ENCODE measurements around the gene CMTM5.
"Not testable (repeated sequence)": the region's sequence is repeated elsewhere in the genome, so short reads cannot be mapped to it uniquely, and the experiment has no call there.

The CMTM5 gene

DNA sequence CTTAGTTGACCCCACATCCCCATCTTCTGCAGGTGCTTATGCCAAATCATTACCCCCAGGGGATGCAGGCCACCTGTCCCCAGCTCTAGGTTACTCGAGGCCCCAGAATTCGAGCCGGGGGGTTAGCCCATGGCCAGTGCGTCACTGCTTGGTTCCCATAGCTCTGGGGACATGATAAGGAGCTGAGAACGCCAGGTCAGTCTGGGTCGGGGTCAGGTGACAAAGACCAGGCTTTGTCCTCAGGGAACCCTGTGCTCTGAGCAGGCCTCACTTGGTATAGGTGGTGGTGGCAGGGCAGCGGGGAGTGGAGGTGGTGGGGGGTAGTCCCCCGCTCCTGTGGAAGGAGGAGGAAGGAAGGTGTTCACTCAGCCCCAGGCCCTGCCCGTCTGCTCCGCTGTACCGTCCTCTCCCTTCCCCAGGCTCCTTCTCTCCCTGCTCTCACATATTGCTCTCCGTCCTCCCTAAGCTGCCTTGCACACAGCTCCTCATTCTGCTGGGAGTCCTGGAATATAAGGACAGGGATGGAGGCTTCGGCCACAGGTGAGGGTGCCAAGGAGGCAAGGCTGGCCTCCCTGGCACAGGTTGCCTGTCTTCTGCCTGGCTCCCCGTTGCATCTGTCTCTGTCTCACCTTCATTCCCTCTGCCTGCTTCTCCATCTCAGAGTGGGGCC, 33.3 kb downstream of the CMTM5 start:
- DNase-seq (ENCODE audit: low read depth in 1 of 2, low spot score in 1 of 2): no peak
- no peak for TF ChIP-seq JUND (IDR thresholded peaks at IDR 0.05; ENCODE audit: low read depth)
- in situ Hi-C loops (cut with HindIII; ENCODE audit: low pct_unique_long_range_greater_than_20kb, low sequenced_read_pairs): no loop called here

DNA sequence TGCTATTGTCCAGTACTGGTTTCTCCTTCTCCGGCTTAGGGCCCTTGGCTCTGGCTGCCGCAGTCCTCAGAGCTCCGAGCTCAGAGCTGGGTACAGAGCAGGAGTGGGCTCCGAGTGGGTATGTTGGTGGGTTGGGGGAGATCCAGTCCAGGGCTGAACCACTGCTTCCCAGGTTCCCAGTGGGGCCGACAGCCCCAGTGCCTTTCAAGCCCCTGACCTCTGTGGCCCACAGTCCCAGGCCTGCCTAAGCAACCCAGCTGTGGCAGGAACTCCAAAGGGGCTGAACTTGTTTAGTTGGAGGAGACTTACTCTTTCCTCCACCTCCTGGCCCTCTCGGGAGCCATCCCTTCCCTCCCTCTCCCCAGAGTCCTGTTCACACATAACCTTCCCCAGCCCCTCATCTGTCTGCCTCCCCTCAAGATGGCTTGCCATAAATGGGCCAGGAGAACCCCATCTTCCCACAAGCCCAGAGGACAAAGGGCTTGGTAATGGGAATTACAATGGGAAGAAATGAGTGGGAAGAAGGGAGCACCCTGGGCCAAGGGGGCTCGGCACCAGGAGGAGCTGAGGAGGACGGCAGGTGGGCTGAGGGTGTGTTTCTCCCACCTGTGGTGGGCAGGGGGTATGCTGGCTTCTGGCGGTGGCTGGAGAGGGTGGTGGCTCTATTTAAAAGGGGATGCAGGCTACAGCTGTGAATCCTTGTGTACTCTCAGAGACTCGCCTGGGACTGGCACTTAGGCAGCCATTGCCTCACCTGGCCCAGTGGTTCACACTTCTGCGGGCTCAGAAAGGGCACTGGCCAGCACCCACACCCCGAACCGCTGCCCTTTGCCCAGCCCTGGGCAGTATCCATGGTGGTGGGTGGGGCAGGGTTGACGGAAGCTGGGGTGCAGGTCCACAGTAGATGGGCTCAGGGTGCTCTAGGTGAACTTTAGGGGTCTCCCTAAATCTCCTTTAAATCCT, 35.0 kb downstream of the CMTM5 start:
- in situ Hi-C loops (cut with HindIII; ENCODE audit: low pct_unique_long_range_greater_than_20kb, low sequenced_read_pairs): no loop called here
- DNase-seq (ENCODE audit: low read depth in 1 of 2, low spot score in 1 of 2): no peak
- TF ChIP-seq JUND (IDR thresholded peaks at IDR 0.05; ENCODE audit: low read depth): no peak

DNA sequence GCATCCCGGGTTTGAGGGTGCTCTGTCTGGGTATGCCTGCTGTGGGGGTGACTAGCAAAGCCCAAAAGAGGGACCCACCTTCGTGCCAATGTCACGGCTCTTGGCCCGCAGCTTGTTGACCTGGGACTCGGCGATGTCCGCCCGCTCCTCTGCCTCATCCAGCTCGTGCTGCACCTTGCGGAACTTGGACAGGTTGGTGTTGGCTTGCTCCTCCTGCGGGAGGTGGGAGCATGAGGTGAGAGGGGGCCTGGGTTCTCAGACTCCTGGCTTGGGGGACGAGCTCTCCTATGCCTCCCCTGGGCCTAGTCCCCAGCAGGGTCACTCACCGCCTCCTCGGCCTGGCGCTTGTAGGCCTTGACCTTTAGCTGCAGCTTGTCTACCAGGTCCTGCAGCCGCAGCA, 36.8 kb downstream of the CMTM5 start:
- peak in 1 of 2 experiments; percentile 5 for DNase-seq (ENCODE audit: low read depth in 1 of 2, low spot score in 1 of 2)
- TF ChIP-seq JUND (IDR thresholded peaks at IDR 0.05; ENCODE audit: low read depth): no peak
- in situ Hi-C loops (cut with HindIII; ENCODE audit: low pct_unique_long_range_greater_than_20kb, low sequenced_read_pairs): no loop called here

DNA sequence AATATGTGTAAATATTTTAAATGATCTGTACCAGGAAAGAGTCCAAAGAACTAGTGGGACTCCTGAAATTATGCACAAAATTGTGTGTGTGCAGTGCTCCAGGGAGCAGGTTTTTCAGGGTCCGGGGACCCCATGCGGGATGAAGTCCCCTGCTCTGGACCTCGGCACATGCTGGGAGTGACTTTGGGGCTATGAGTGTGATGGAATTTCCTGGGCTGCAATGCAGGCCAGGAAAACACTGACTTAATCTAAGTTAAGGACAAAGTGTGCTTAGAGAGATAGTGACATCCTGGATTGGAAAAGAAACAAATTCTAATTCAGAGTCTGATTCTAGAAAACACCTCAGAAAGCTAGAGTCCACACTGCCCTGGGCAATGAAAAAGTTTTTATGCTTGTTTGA, 37.4 kb downstream of the CMTM5 start:
- in situ Hi-C loops (cut with HindIII; ENCODE audit: low pct_unique_long_range_greater_than_20kb, low sequenced_read_pairs): no loop called here
- TF ChIP-seq JUND (IDR thresholded peaks at IDR 0.05; ENCODE audit: low read depth): no peak
- DNase-seq (ENCODE audit: low read depth in 1 of 2, low spot score in 1 of 2): no peak

DNA sequence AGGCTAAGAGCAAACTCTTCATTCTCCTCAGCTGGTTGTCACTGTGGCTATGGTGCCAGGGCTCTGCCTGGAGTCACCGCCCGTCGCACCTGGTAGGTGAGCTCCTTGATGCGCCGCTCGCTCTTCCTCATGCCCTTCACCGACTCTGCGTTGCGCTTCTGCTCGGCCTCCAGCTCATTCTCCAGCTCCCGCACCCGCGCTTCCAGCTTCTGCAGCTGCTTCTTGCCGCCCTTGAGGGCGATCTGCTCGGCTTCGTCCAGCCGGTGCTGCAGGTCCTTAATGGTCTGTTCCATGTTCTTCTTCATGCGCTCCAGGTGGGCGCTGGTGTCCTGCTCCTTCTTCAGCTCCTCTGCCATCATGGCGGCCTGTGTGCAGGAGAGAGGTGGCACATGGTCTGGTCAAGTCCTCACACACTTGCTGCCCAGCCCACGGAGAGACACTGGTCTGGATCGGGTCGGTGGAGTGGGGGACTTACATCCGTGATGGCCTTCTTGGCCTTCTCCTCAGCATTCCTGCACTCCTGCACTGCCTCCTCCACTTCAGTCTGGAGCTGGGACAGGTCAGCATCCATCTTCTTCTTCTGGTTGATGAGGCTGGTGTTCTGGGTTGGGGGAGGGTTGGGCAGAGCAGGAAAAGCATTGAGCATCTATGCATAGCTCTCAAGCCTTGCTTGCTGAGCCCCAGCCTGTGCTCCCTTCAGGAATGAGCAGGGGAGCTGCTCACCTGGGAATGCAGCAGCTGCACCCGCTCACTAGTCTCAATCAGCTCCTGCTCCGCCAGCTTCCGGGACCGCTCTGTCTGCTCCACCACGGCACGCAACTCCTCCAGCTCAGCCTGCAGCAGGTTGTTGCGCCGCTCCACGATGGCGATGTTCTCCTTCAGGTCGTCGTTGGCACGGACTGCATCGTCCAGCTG, 38.3 kb downstream of the CMTM5 start:
- in situ Hi-C loops (cut with HindIII; ENCODE audit: low pct_unique_long_range_greater_than_20kb, low sequenced_read_pairs): no loop called here
- no peak for DNase-seq (ENCODE audit: low read depth in 1 of 2, low spot score in 1 of 2)
- TF ChIP-seq JUND (IDR thresholded peaks at IDR 0.05; ENCODE audit: low read depth): no peak

DNA sequence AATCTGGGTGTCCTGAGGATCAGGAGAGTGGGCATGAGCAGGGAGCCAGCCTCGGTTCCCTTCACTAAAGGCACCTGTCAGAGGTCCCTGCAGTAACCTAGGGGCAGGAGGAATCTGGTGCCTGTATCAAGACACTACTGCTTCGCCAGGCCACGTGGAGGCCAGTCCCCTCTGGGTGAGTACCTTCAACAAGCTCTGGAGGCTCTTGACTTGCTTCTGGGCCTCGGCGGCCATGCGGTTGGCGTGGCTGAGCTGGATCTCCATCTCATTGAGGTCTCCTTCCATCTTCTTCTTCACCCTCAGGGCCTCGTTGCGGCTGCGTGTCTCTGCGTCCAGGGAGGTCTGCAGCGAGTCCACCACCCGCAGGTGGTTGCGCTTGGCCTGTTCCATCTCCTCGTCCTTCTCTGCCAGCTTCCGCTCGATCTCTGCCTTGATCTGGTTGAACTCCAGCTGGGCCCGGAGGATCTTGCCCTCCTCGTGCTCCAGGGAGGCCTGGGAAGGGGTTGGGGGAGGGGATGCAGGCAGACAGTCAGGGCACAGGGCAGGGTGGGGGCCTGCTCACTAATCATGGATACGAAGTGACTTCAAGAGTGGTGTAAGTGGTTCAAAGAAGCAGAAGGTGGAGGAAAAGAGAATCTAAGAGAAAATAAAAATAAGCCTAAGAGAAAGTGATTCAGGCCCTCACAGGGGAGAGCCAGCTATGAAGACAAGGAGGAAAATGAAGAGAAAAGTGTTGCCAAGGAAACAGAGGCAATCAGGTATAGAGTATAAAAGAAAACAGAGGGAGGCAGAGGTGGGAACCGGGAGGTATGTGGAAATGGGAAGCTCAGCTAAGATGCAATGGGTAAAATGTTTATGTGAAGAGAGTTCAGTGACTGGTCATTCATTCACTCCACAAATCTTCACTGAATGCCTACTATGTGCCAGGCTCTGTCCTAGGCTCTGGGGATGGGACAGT, 39.3 kb downstream of the CMTM5 start:
- in situ Hi-C loops (cut with HindIII; ENCODE audit: low pct_unique_long_range_greater_than_20kb, low sequenced_read_pairs): no loop called here

DNA sequence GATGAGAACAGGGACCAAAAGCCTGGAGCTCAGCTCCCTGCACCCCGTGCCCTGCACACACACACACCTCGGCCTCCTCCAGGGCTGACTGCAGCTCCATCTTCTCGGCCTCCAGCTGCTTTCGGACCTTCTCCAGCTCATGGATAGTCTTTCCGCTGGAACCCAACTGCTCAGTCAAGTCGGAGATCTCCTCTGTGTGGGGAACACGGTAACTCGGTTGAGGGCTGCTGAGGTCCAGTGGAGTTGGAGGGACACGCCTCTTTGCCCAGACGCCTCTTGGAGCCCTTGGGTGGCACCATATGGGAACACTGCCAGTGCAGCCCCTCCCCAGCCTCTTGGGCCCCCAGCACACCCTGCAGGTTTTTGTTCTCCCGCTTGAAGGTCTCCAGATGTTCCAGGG, 40.0 kb downstream of the CMTM5 start:
- no peak for DNase-seq (ENCODE audit: low read depth in 1 of 2, low spot score in 1 of 2)
- in situ Hi-C loops (cut with HindIII; ENCODE audit: low pct_unique_long_range_greater_than_20kb, low sequenced_read_pairs): no loop called here
- TF ChIP-seq JUND (IDR thresholded peaks at IDR 0.05; ENCODE audit: low read depth): no peak

More for the DNA sequence above, 39.3 kb downstream of the CMTM5 start:
- DNase-seq (ENCODE audit: low read depth in 1 of 2, low spot score in 1 of 2): no peak
- no peak for TF ChIP-seq JUND (IDR thresholded peaks at IDR 0.05; ENCODE audit: low read depth)

DNA sequence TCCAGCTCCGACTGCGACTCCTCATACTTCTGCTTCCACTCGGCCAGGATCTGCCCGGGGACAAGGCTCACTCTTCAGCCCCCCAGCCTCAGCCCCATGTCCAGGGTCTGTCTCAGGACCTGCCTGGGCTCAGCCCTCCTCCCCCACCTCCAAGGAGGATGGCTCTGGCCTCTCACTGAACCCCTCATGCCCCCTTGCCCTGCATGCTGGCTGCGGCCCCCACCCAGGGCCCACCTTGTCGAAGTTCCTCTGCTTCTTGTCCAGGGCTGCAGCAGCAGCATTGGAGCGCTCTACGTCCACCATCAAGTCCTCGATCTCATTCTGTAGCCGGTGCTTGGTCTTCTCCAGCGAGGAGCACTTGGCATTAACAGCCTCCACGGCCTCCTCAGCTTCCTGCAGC, 40.4 kb downstream of the CMTM5 start:
- in situ Hi-C loops (cut with HindIII; ENCODE audit: low pct_unique_long_range_greater_than_20kb, low sequenced_read_pairs); DNase-seq (ENCODE audit: low read depth in 1 of 2, low spot score in 1 of 2): not testable (repeated sequence)

DNA sequence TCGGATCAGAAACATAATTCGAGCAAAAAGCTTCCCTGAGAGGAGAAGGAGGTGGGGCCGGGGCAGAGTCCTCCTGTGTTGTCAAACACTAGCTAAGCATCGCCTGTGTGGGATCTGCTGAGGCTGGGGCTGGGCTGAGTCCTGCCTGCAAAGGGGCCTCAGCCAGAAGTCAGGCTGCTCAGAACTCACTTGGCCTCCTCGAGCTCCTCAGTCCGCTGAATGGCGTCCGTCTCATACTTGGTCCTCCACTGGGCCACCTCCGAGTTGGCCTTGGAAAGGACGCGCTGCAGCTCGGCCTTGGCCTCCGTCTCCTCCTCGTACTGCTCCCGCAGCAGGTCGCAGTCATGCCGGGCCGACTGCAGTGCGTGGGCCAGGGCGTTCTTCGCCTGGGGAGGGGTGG, 41.2 kb downstream of the CMTM5 start:
- no peak for TF ChIP-seq JUND (IDR thresholded peaks at IDR 0.05; ENCODE audit: low read depth)
- in situ Hi-C loops (cut with HindIII; ENCODE audit: low pct_unique_long_range_greater_than_20kb, low sequenced_read_pairs): no loop called here
- no peak for DNase-seq (ENCODE audit: low read depth in 1 of 2, low spot score in 1 of 2)

DNA sequence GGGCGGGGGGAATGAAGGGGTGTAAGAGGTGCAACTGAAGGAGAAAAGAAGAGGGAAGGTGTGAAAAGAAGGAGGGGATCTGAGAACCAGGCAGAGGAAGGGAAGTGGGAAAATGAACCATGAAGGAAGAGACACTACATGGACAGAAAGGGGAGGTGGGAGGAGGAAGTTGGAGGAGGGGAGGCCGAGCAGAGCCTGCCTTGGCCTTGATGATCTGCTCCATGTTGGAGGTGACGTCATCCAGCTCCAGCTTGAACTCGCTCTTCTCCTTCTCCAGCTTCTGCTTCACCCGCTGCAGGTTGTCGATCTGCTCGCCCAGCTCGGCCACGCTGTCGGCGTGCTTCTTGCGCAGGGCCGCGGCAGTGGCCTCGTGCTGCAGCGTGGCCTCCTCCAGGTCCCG, 42.8 kb downstream of the CMTM5 start:
- in situ Hi-C loops (cut with HindIII; ENCODE audit: low pct_unique_long_range_greater_than_20kb, low sequenced_read_pairs); DNase-seq (ENCODE audit: low read depth in 1 of 2, low spot score in 1 of 2): not testable (repeated sequence)

DNA sequence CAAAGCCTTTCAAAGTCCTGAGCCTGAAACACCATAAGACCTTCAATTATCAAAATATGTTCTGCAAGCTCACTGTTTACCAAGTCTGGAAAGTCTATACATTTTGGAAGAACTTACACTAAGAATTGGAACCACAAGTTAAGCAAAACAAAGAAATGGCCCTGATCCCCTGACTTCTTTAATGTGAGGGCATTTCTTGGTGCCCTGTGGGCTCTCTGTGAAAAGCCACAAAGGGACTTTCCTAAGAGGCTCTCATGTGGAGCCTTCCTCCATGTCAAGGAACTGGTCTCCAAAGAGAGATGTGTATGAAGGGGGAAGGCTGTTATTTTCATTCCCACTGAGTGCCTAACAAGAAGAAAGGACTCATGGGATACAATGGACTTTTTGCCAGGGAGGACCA, 44.7 kb downstream of the CMTM5 start:
- TF ChIP-seq JUND (IDR thresholded peaks at IDR 0.05; ENCODE audit: low read depth): no peak
- DNase-seq (ENCODE audit: low read depth in 1 of 2, low spot score in 1 of 2): no peak
- in situ Hi-C loops (cut with HindIII; ENCODE audit: low pct_unique_long_range_greater_than_20kb, low sequenced_read_pairs): no loop called here
